Caco-2 (cell line): ENCODE results near the gene CA12. TPM values are rescaled to one million over a fixed set of nuclear protein-coding genes. Genes with fewer than 3 reads are reported as not detected.

Experiments
- BruUV-seq: library from RNA; stranded (reverse); fragments of 400-500 nt; replicated peaks from 2 replicates; lab custom pipeline; 2021; lab: Mats Ljungman, UMichigan
- CTCF ChIA-PET: fragments of 300-600 bp; sonication (Branson Sonifier 250); formaldehyde crosslinking; loops from one replicate; lab custom pipeline; 2022; ENCODE audit warnings: antibody characterized with exemption; lab: Charles Lee
- POLR2A ChIA-PET: fragments of 300-600 bp; sonication (Branson Sonifier 250); formaldehyde crosslinking; loops from one replicate; lab custom pipeline; 2022; ENCODE audit warnings: antibody characterized with exemption; lab: Charles Lee
- DNase-seq, 2 experiments: peaks; one replicate each; pipeline versions ENCODE4 v3.0.0 to v3.0.0-alpha.2; 2020 to 2022
- H3K27me3 ChIP-seq: replicated peaks from 2 replicates; pipeline ENCODE4 v1.6.0; 2011; ENCODE audit warnings: low read length; ENCODE audit not compliant: control insufficient read depth, insufficient read depth
- H3K36me3 ChIP-seq: 2 replicates; pipeline ENCODE4 v1.5.1; 2011; ENCODE audit warnings: low read length; ENCODE audit not compliant: control insufficient read depth, insufficient read depth
- H3K4me1 ChIP-seq: fragments of 250-450 bp; sonication (Bioruptor Pico); 2 replicates; pipeline ENCODE4 v1.5.1; 2020; ENCODE audit warnings: mild to moderate bottlenecking
- H3K4me3 ChIP-seq: 2 replicates; pipeline ENCODE4 v1.5.1; 2011; ENCODE audit warnings: low read depth, mild to moderate bottlenecking, control low read depth, low read length
- H3K9me3 ChIP-seq: fragments of 250-450 bp; sonication (Bioruptor Pico); 2 replicates; pipeline ENCODE4 v1.5.1; 2020; ENCODE audit warnings: mild to moderate bottlenecking, moderate library complexity
- H3K27ac Mint-ChIP-seq: one replicate; pipeline ENCODE4 v1.8.0; 2022; ENCODE audit warnings: mixed read lengths; ENCODE audit not compliant: unreplicated experiment
- H3K27me3 Mint-ChIP-seq: one replicate; pipeline ENCODE4 v1.8.0; 2022; ENCODE audit warnings: mixed read lengths; ENCODE audit not compliant: insufficient read depth, unreplicated experiment
- H3K36me3 Mint-ChIP-seq: one replicate; pipeline ENCODE4 v1.8.0; 2022; ENCODE audit warnings: mild to moderate bottlenecking, mixed read lengths; ENCODE audit not compliant: insufficient read depth, unreplicated experiment
- H3K4me1 Mint-ChIP-seq: one replicate; pipeline ENCODE4 v1.8.0; 2022; ENCODE audit warnings: low read depth, mixed read lengths; ENCODE audit not compliant: unreplicated experiment
- H3K4me3 Mint-ChIP-seq: one replicate; pipeline ENCODE4 v1.8.0; 2022; ENCODE audit warnings: mild to moderate bottlenecking, moderate library complexity, mixed read lengths; ENCODE audit not compliant: unreplicated experiment
- H3K9me3 Mint-ChIP-seq: one replicate; pipeline ENCODE4 v1.8.0; 2022; ENCODE audit warnings: mixed read lengths; ENCODE audit not compliant: unreplicated experiment
- CTCF ChIP-seq, 2 experiments: fragments of 200-600 bp in 1 of 2; IDR thresholded peaks; 1 replicate in 1 of 2; 2 replicates in 1 of 2; pipeline versions ENCODE4 v1.5.1 to v1.8.0; 2011 to 2022; ENCODE audit warnings: antibody characterized with exemption in 1 of 2, control low read depth in 1 of 2, inconsistent platforms in 1 of 2, low read depth in 1 of 2, low read length in 1 of 2, mild to moderate bottlenecking in 1 of 2, moderate library complexity in 1 of 2; ENCODE audit not compliant: insufficient read depth in 1 of 2, severe bottlenecking in 1 of 2, unreplicated experiment in 1 of 2
- intact Hi-C: fragments of 100-400 bp; cut with micrococcal nuclease; formaldehyde crosslinking; loops from one replicate; pipeline ENCODE4 v1.10.0; 2022; ENCODE audit not compliant: unreplicated experiment
- total RNA-seq: library from RNA; stranded (reverse); gene quantifications from 2 replicates; pipeline ENCODE4 v1.2.3, GENCODE V29; 2022

Gene CA12
- total RNA-seq, 1 experiment from 2014 or later: 1.0 TPM

GRCh38 chr15:63367390-63367789 is 14.3 kb downstream of the CA12 start:
- CTCF ChIA-PET: no interaction called here
- POLR2A ChIA-PET: interaction anchor here (0.7 kb wide), 1 partner anchor 95 kb away, joined by 3 read pairs; no protein-coding TSS in a partner anchor
- intact Hi-C loops: no loop called here

GRCh38 chr15:63366451-63366850 is 15.2 kb downstream of the CA12 start:
- no peaks in the 10 kb centered on the region for H3K27me3 Mint-ChIP-seq
- no peaks in the 10 kb centered on the region for H3K36me3 ChIP-seq
- POLR2A ChIA-PET: no interaction called here
- CTCF ChIA-PET: no interaction called here
- H3K4me1 Mint-ChIP-seq: no peaks in the 10 kb centered on the region
- no peaks in the 10 kb centered on the region for H3K36me3 Mint-ChIP-seq
- H3K4me3 ChIP-seq: no peak overlapping the region
- no peaks in the 10 kb centered on the region for H3K9me3 ChIP-seq
- H3K4me3 Mint-ChIP-seq: no peak overlapping the region
- no peaks in the 10 kb centered on the region for H3K9me3 Mint-ChIP-seq
- intact Hi-C loops: no loop called here
- no peak for TF ChIP-seq CTCF (IDR thresholded peaks at IDR 0.05; ENCODE audit: insufficient read depth in 1 of 2, low read depth in 1 of 2, low read length in 1 of 2, severe bottlenecking in 1 of 2, unreplicated experiment in 1 of 2)
- no peaks in the 10 kb centered on the region for H3K27me3 ChIP-seq
- no peaks in the 10 kb centered on the region for H3K4me1 ChIP-seq
- BruUV-seq: no TSS peak
- no peak for DNase-seq
- H3K27ac Mint-ChIP-seq: no peak overlapping the region

More at GRCh38 chr15:63367390-63367789, 14.3 kb downstream of the CA12 start:
- Mint-ChIP-seq H3K36me3 (no peaks in the 10 kb centered on the region), H3K27me3 (no peaks in the 10 kb centered on the region), H3K27ac (no peak overlapping the region), H3K4me1 (no peaks in the 10 kb centered on the region), H3K4me3 (no peak overlapping the region), H3K9me3 (no peaks in the 10 kb centered on the region)
- Histone ChIP-seq H3K27me3 (no peaks in the 10 kb centered on the region), H3K9me3 (no peaks in the 10 kb centered on the region), H3K36me3 (no peaks in the 10 kb centered on the region), H3K4me3 (no peak overlapping the region), H3K4me1 (no peaks in the 10 kb centered on the region)
- DNase-seq: no peak
- no peak for TF ChIP-seq CTCF (IDR thresholded peaks at IDR 0.05; ENCODE audit: insufficient read depth in 1 of 2, low read depth in 1 of 2, low read length in 1 of 2, severe bottlenecking in 1 of 2, unreplicated experiment in 1 of 2)
- no TSS peak for BruUV-seq

GRCh38 chr15:63365273-63365680 is 16.4 kb downstream of the CA12 start:
- DNase-seq: no peak
- Histone ChIP-seq H3K9me3 (no peaks in the 10 kb centered on the region), H3K4me1 (no peaks in the 10 kb centered on the region), H3K27me3 (no peaks in the 10 kb centered on the region), H3K36me3 (no peaks in the 10 kb centered on the region), H3K4me3 (no peak overlapping the region)
- ChIA-PET POLR2A (no interaction called here), CTCF (no interaction called here)
- Mint-ChIP-seq H3K9me3 (no peaks in the 10 kb centered on the region), H3K36me3 (no peaks in the 10 kb centered on the region), H3K4me3 (no peak overlapping the region), H3K27me3 (no peaks in the 10 kb centered on the region), H3K4me1 (no peaks in the 10 kb centered on the region), H3K27ac (no peak overlapping the region)
- intact Hi-C loops: no loop called here
- no TSS peak for BruUV-seq
- no peak for TF ChIP-seq CTCF (IDR thresholded peaks at IDR 0.05; ENCODE audit: insufficient read depth in 1 of 2, low read depth in 1 of 2, low read length in 1 of 2, severe bottlenecking in 1 of 2, unreplicated experiment in 1 of 2)
